ENCODE results near the gene HS3ST5.
"Not testable (repeated sequence)": the region's sequence is repeated elsewhere in the genome, so short reads cannot be mapped to it uniquely, and the experiment has no call there.

The HS3ST5 gene

GRCh38 chr6:114039841-114040240 lies 303.0 kb downstream of the HS3ST5 start:
- DNase-seq: no peak

- no peak for DNase-seq
Measured at GRCh38 chr6:114033606-114034005, 309.2 kb downstream of the HS3ST5 start.

- DNase-seq: no peak
Measured at GRCh38 chr6:114032721-114033120, 310.1 kb downstream of the HS3ST5 start.

- DNase-seq: no peak
Measured at GRCh38 chr6:114030767-114031166, 312.1 kb downstream of the HS3ST5 start.

- DNase-seq: no peak
Measured at GRCh38 chr6:114024746-114025145, 318.1 kb downstream of the HS3ST5 start.

- DNase-seq: no peak
Measured at GRCh38 chr6:114020196-114020595, 322.6 kb downstream of the HS3ST5 start.

GRCh38 chr6:114017146-114017545 lies 325.7 kb downstream of the HS3ST5 start:
- DNase-seq: not testable (repeated sequence)

GRCh38 chr6:114014106-114014505 lies 328.7 kb downstream of the HS3ST5 start:
- DNase-seq: not testable (repeated sequence)

GRCh38 chr6:114011486-114011885 lies 331.3 kb downstream of the HS3ST5 start:
- DNase-seq: not testable (repeated sequence)

GRCh38 chr6:114010540-114010939 lies 332.3 kb downstream of the HS3ST5 start:
- no peak for DNase-seq

GRCh38 chr6:114009192-114009591 lies 333.6 kb downstream of the HS3ST5 start:
- no peak for DNase-seq

GRCh38 chr6:114008331-114008730 lies 334.5 kb downstream of the HS3ST5 start:
- no peak for DNase-seq

GRCh38 chr6:114007516-114007915 lies 335.3 kb downstream of the HS3ST5 start:
- no peak for DNase-seq
